Neuron (in vitro differentiated cells): ENCODE measurements around the gene HACE1.
"Not testable (repeated sequence)": the region's sequence is repeated elsewhere in the genome, so short reads cannot be mapped to it uniquely, and the experiment has no call there.

Source experiments
- H2AFZ ChIP-seq: one replicate; pipeline ENCODE4 v1.6.1; 2013; ENCODE audit warnings: low read depth, mild to moderate bottlenecking, inconsistent platforms, low read length, moderate library complexity
- H3K27me3 ChIP-seq: one replicate; pipeline ENCODE4 v1.6.1; 2013; ENCODE audit warnings: low read length; ENCODE audit not compliant: insufficient read depth
- H3K36me3 ChIP-seq: one replicate; pipeline ENCODE4 v1.6.1; 2013; ENCODE audit warnings: low read length; ENCODE audit not compliant: insufficient read depth
- H3K4me1 ChIP-seq: one replicate; pipeline ENCODE4 v1.6.1; 2013; ENCODE audit warnings: low read length; ENCODE audit not compliant: insufficient read depth
- H3K4me3 ChIP-seq: 2 replicates; pipeline ENCODE4 v1.5.1; 2013; ENCODE audit warnings: mild to moderate bottlenecking, low read length, moderate library complexity
- H3K9me3 ChIP-seq: one replicate; pipeline ENCODE4 v1.6.1; 2013; ENCODE audit warnings: low read length

The HACE1 gene, protein sequence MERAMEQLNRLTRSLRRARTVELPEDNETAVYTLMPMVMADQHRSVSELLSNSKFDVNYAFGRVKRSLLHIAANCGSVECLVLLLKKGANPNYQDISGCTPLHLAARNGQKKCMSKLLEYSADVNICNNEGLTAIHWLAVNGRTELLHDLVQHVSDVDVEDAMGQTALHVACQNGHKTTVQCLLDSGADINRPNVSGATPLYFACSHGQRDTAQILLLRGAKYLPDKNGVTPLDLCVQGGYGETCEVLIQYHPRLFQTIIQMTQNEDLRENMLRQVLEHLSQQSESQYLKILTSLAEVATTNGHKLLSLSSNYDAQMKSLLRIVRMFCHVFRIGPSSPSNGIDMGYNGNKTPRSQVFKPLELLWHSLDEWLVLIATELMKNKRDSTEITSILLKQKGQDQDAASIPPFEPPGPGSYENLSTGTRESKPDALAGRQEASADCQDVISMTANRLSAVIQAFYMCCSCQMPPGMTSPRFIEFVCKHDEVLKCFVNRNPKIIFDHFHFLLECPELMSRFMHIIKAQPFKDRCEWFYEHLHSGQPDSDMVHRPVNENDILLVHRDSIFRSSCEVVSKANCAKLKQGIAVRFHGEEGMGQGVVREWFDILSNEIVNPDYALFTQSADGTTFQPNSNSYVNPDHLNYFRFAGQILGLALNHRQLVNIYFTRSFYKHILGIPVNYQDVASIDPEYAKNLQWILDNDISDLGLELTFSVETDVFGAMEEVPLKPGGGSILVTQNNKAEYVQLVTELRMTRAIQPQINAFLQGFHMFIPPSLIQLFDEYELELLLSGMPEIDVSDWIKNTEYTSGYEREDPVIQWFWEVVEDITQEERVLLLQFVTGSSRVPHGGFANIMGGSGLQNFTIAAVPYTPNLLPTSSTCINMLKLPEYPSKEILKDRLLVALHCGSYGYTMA

DNA sequence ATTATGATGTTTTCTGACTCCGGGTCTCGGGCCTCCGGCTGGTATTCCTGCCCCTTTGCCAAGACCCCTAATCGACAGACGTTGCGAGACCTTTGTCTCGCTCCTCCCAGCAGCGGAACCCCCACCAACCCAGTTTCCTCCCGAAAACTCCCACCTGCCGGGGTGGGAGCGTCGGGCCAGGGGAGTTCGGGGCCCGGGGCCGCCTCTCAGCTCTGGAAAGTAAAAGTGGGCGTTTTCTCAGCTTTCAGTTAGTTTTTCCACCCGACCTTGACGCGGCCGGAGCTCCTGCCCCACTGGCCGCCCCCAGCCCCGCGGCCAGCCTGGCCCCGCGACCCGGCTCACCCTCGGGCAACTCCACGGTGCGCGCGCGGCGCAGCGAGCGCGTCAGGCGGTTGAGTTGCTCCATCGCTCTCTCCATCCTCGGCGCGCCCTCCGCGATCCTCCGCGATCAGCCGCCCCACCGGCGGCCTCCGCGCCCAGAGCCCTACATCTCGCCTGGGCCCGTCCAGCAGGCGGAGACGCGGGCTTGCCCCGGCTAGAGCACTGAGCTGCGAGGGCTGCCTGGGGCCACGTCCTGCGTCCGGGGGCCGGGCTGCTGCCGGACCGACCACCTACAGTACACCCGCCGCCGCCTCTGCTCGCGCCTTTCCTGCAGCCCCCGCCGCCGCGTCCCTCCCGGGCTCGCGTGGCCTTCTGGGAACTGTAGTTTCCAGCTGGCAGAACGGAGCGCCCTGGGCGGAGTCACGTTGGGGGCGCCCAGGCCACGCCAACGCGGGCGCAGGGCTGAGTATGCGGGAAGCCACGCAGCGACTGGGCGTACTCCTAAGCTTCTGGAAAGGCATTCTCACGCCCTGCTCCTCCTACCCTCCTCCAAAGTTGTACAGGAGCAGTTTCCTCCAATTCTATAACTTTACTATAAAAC is at the start of gene HACE1:
Gene HACE1 (minus strand): TSS at position 695 of the 922 bp plus-strand sequence. CDS start 277 bp downstream, at position 418.
- Histone ChIP-seq H3K27me3 (no peaks in the 10 kb centered on the region), H2AFZ (peak within 1 kb of the TSS; percentile 88), H3K36me3 (peaks cover 2% of the 10 kb centered on the region), H3K4me1 (peaks cover 11% of the 10 kb centered on the region), H3K9me3 (no peaks in the 10 kb centered on the region), H3K4me3 (peak within 1 kb of the TSS; percentile 74)

DNA sequence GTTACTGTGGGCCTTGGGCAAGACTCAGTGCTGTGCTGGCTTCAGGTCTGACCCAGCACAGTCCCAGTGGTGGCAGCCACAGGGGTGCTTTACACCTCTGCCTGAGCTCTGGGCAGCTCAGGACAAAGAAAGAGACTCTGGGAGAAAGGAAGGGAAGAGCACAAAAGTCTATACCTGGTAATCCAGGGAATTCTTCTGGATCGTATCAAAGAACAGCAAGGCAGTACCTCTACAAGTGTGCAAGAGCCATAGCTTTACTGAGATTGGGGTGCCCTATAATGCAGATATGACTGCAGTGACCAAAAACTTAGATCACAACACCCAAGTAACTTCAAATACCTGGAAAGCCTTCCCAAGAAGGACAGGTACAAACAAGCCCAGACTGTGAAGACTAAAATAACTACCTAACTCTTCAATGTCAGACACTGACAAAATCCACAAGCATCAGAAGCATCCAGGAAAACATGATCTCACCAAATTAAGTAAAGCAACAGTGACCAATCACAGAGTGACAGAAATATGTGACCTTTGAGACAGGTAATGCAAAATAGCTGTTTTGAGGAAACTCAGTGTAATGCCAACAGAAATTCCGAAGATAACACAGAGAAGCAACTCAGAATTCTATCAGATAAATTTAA is 49.3 kb upstream of the HACE1 start:
- Histone ChIP-seq H3K36me3 (no peaks in the 10 kb centered on the region), H3K4me3 (no peak overlapping the region), H2AFZ (no peak overlapping the region), H3K9me3 (no peaks in the 10 kb centered on the region), H3K27me3 (no peaks in the 10 kb centered on the region), H3K4me1 (no peaks in the 10 kb centered on the region)

DNA sequence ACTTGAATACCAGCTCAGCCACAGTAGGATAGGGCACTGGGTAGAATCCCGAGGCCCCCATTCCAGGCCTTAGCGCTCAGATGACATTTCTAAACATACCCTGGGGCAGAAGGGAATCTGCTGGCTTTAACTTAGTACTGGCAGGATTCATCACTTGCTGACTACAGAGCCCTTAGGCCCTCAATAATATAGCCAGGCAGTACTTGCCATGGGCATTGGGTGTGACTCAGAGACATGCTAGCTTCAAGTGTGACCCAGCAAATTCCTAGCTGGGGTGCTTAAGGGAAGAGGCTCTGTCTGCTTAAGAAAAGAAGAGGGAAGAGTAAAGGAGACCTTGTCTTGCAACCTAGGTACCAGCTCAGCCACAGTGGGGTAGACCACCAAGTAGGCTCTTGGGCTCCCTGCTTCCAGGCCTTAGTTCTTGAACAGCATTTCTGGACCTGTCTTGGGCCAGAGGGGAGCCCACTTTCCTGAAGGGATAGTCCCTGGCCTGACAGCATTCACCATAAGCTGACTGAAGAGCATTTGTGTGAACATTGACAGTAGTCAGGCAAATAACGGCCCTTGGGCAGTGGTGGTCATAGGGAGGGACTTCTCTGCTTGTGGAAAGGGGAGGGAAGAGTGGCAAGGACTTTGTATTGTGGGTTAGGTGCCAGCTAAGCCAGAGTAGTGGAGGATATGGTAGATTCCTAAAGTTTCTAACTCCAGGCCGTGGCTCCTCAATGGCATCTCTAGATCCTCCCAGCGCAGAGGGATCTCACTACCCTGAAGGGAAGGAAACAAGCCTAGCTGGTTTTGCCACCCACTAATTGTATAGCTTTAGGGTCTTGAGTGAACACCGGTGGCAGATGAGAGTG is 48.5 kb upstream of the HACE1 start:
- Histone ChIP-seq H3K36me3 (no peaks in the 10 kb centered on the region), H2AFZ (no peak overlapping the region), H3K9me3 (no peaks in the 10 kb centered on the region), H3K4me3 (no peak overlapping the region), H3K27me3 (no peaks in the 10 kb centered on the region), H3K4me1 (no peaks in the 10 kb centered on the region)

DNA sequence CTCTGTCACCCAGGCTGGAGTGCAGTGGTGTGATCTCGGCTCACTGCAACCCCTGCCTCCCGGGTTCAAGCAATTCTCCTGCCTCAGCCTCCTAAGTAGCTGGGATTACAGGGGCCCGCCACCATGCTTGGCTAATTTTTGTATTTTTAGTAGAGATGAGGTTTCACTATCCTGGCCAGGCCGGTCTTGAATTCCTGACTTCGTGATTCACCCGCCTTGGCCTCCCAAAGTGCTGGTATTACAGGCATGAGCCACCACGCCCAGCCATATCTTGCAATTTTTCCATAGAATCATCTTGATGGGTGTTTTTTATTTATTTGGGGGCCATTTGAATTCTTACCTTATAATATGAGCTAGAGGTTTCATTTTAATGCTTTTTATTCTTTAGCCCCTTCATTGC is 39.2 kb upstream of the HACE1 start:
- H3K36me3 ChIP-seq, result not testable (repeated sequence)

DNA sequence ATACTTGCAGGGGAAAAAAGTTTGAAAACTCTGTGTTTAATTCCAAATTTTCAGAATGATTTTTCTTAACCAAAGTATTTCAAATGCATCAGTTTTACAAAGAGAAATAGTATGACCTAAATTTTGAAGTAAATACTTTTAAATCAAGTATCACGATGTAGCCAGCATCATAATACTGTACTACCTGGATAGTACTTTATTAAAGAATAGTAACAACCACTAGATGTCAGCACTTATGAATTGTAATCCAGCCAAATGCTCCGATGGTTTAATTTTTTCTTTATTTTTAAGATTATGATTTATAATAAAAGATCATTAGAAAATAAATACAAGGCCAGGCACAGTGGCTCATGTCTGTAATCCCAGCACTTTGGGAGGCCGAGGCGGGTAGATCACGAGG is 37.2 kb upstream of the HACE1 start:
- no peaks in the 10 kb centered on the region for H3K27me3 ChIP-seq
- H2AFZ ChIP-seq, result no peak overlapping the region
- H3K36me3 ChIP-seq, result no peaks in the 10 kb centered on the region
- no peak overlapping the region for H3K4me3 ChIP-seq
- H3K9me3 ChIP-seq, result no peaks in the 10 kb centered on the region
- no peaks in the 10 kb centered on the region for H3K4me1 ChIP-seq

More for the DNA sequence above, 39.2 kb upstream of the HACE1 start:
- H3K4me3 ChIP-seq, H2AFZ ChIP-seq, H3K27me3 ChIP-seq, H3K9me3 ChIP-seq, H3K4me1 ChIP-seq: not testable (repeated sequence)

DNA sequence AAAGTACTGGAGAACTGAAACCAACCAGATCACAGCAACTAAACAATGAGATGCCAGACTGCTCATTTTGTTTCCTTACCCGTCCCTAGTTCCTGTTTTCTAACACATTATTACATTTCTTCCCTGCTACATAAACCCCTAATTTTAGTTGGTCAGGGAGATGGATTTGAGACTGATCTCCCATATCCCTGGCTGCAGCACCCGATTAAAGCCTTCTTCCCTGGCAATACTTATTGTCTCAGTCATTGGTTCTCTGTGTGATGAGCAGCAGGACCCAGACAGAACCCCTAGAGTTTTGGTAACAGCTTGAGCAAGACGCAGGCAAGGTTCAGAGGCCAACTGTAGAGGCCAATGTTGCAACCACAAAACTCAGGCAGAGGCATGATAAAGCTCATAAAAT is 28.3 kb upstream of the HACE1 start:
- Histone ChIP-seq H3K4me1 (no peaks in the 10 kb centered on the region), H3K27me3 (no peaks in the 10 kb centered on the region), H3K4me3 (no peak overlapping the region), H3K9me3 (no peaks in the 10 kb centered on the region), H3K36me3 (no peaks in the 10 kb centered on the region), H2AFZ (no peak overlapping the region)

DNA sequence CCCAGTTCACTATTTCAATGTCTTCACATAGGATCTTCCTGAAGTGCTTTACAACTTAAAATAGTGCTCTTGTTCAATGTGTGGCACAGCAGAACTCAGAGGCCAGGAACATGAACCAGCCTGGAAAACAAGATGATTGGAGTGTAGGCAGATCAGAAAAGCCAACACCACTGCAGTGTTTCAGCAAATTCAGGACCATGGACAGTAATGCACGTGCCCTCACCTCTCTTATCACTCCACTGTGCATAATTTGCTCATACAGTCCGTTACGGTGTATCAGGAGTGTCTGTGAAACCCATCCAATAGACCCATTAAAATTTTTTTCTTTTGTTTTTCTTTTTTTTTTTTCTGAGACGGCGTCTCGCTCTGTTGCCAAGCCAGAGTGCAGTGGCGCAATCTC is 27.6 kb upstream of the HACE1 start:
- no peak overlapping the region for H3K4me3 ChIP-seq
- H2AFZ ChIP-seq, result no peak overlapping the region
- no peaks in the 10 kb centered on the region for H3K27me3 ChIP-seq
- no peaks in the 10 kb centered on the region for H3K4me1 ChIP-seq
- H3K9me3 ChIP-seq, result no peaks in the 10 kb centered on the region
- no peaks in the 10 kb centered on the region for H3K36me3 ChIP-seq

DNA sequence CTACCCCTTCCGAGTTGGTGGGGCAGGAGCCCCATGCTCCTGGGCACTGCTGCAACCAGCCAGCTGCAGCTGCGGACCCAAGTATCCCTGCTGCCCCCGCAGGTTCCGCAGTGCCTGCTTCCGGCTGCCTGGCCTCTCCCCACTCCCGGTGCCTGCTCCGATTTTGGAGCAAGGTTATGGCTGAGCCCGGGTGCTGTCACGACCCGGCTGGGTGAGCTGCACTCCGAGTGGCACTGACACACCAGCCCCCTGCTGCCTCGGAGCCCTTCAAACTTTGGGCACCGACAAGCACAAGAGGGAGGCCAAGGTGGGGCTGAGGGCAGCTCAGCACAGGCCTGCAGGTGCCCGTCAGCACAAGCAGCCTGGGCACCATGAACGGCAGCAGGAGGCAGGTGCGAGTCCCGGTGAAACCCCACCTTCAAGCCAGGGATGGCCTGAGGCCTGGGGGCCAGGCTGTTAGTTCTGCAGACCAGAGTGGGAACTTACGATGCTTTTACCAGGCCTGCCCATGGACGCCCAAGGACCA is 25.9 kb upstream of the HACE1 start:
- no peaks in the 10 kb centered on the region for H3K27me3 ChIP-seq
- no peaks in the 10 kb centered on the region for H3K9me3 ChIP-seq
- H3K36me3 ChIP-seq, result no peaks in the 10 kb centered on the region
- H3K4me1 ChIP-seq, result no peaks in the 10 kb centered on the region
- no peak overlapping the region for H2AFZ ChIP-seq
- no peak overlapping the region for H3K4me3 ChIP-seq

DNA sequence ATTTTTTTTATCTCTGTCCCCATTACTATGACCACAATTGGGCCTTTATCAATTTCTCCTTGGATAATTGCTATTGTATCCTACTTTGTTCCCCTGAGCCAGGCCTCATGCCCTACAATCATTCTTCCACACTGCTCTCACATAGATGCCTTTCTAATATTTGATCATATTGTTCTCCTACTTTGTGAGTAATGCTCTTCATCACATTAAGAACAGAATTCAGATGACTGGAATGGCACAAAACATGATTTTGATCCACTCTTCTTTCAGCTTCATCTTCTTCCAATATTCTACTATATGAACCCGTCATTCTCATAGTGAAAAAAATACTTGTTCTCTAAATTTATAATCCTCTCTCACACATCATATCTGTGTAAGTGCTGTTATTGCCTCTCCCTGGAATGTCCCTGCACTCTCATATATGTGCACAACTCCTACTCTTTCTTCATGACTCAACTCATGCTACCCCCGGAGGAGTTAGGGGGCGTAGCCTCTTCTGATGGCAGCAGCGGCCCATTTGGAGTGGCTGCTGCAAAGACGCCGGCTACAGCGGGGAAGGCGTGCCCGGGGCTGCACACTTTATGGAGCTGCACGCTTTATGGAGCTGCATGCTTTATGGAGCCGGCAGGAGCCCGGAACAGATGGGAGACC is 25.3 kb upstream of the HACE1 start:
- H3K4me1 ChIP-seq, result no peaks in the 10 kb centered on the region
- H3K4me3 ChIP-seq, result no peak overlapping the region
- H3K9me3 ChIP-seq, result no peaks in the 10 kb centered on the region
- no peak overlapping the region for H2AFZ ChIP-seq
- no peaks in the 10 kb centered on the region for H3K27me3 ChIP-seq
- H3K36me3 ChIP-seq, result no peaks in the 10 kb centered on the region

DNA sequence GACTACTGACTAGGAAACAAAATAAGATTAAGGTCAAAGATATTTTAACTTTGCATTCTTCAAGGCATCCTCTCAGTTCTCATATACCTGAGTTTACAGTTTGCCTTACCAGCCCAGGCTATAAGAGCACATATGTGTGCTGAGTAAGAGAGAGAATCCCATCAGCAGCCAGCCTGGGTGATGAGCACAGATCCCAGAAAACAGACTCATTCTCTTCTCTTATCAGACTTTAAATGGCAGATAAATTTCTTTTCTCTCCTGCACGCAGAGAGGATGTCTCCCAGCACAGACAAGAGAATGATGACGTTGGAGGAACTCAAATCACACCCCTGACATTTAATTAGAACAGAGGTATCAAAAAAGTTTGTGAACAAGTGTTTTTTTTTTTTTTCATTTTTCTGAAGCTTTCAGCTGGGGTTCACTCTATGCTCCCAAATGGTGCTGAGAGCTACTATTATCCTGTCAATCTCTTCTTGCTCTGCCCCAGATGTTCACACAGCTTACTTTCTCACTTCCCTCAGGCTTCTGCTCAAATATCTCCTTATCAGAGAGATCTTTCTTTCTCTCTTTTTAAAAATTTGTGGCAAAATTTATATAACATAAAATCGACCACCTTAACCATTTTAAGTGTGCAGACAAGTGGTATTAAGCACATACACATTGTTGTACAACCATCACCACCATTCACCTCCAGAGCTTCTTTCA is 22.4 kb upstream of the HACE1 start:
- Histone ChIP-seq H3K4me1 (no peaks in the 10 kb centered on the region), H3K27me3 (no peaks in the 10 kb centered on the region), H3K4me3 (no peak overlapping the region), H3K36me3 (no peaks in the 10 kb centered on the region), H2AFZ (no peak overlapping the region), H3K9me3 (no peaks in the 10 kb centered on the region)

DNA sequence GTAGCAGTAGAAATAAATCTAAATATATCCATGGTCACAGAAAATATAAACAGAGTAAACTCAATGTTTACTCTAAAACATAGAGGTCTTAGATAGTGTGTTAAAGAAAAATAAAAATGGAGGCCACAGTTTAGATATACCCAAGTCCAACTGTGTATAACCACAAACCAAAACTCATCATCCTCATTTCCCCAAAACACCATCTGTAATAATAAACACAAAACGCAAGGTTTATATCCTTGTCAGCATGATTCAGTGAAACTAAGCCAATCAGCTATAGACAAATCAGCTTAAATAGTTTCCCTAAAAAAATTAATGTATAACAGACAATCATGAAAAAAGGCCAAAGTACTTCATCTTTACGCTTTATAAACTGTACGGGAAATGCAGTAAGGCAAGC is 2.7 kb upstream of the HACE1 start:
- H3K4me3 ChIP-seq, result no peak overlapping the region
- H3K27me3 ChIP-seq, result no peaks in the 10 kb centered on the region
- H3K4me1 ChIP-seq, result peaks cover 11% of the 10 kb centered on the region
- no peaks in the 10 kb centered on the region for H3K9me3 ChIP-seq
- H3K36me3 ChIP-seq, result no peaks in the 10 kb centered on the region
- H2AFZ ChIP-seq, result no peak overlapping the region
